ENCODE measurements around the gene SERTAD2.

GRCh38 chr2:64643838-64644457 is 9.8 kb downstream of the SERTAD2 start:
- TF ChIP-seq POLR2A (IDR thresholded peaks at IDR 0.05) (no peak), EP300 (IDR thresholded peaks at IDR 0.05) (no peak)
- TF ChIP-seq, protein P1, sequence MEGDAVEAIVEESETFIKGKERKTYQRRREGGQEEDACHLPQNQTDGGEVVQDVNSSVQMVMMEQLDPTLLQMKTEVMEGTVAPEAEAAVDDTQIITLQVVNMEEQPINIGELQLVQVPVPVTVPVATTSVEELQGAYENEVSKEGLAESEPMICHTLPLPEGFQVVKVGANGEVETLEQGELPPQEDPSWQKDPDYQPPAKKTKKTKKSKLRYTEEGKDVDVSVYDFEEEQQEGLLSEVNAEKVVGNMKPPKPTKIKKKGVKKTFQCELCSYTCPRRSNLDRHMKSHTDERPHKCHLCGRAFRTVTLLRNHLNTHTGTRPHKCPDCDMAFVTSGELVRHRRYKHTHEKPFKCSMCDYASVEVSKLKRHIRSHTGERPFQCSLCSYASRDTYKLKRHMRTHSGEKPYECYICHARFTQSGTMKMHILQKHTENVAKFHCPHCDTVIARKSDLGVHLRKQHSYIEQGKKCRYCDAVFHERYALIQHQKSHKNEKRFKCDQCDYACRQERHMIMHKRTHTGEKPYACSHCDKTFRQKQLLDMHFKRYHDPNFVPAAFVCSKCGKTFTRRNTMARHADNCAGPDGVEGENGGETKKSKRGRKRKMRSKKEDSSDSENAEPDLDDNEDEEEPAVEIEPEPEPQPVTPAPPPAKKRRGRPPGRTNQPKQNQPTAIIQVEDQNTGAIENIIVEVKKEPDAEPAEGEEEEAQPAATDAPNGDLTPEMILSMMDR (IDR thresholded peaks at IDR 0.05), result no peak
